ENCODE results near the gene MUSK. TPM values are rescaled to one million over a fixed set of nuclear protein-coding genes. Genes with fewer than 3 reads are reported as not detected.
"Not testable (repeated sequence)": the region's sequence is repeated elsewhere in the genome, so short reads cannot be mapped to it uniquely, and the experiment has no call there.

MUSK gene
- total RNA-seq, 4 donors from 2014 or later = 2.2 to 5.6 (median 2.7) TPM; not detected in 1

DNA sequence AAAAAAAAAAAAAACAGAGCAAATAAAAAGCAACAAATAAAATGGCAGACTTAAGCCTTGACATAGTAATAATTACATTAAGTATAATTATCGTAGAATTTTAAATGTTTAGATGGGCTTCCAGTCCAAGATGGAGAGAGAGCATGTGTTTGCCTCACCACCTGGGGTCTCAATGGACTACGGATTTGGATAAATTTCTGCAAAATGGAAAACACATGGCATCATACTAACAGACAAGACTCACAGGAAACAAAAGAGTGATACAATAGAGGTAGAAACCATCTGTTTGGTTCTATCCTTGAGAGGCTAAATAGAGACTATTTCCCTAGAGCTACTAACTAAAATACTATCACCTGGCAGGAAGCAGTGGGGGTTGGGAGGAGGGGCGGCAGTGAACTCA lies 144.3 kb downstream of the MUSK start:
- Histone ChIP-seq H3K9me3 (no peaks in the 10 kb centered on the region), H3K4me1 (no peaks in the 10 kb centered on the region), H3K4me3 (no peak overlapping the region), H3K27me3 (no peaks in the 10 kb centered on the region), H3K36me3 (no peaks in the 10 kb centered on the region), H3K27ac (no peak overlapping the region)
- DNase-seq = no peak
- 91 to 93% methylated on average over 3 of the region's 3 CpGs for WGBS, 2 donors (ENCODE audit: low coverage in 1 of 2)
- TF ChIP-seq, protein P1, sequence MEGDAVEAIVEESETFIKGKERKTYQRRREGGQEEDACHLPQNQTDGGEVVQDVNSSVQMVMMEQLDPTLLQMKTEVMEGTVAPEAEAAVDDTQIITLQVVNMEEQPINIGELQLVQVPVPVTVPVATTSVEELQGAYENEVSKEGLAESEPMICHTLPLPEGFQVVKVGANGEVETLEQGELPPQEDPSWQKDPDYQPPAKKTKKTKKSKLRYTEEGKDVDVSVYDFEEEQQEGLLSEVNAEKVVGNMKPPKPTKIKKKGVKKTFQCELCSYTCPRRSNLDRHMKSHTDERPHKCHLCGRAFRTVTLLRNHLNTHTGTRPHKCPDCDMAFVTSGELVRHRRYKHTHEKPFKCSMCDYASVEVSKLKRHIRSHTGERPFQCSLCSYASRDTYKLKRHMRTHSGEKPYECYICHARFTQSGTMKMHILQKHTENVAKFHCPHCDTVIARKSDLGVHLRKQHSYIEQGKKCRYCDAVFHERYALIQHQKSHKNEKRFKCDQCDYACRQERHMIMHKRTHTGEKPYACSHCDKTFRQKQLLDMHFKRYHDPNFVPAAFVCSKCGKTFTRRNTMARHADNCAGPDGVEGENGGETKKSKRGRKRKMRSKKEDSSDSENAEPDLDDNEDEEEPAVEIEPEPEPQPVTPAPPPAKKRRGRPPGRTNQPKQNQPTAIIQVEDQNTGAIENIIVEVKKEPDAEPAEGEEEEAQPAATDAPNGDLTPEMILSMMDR (IDR thresholded peaks at IDR 0.05) = no peak
- TF ChIP-seq POLR2AphosphoS5 (IDR thresholded peaks at IDR 0.05) (no peak), EP300 (IDR thresholded peaks at IDR 0.05; ENCODE audit: low read depth) (no peak), POLR2A (IDR thresholded peaks at IDR 0.05) (no peak)
- intact Hi-C loops (cut with DNase I; ENCODE audit: low total_unique reads) = no loop called here
- in situ Hi-C loops (cut with MboI; ENCODE audit: low pct_ligation_motif_present in 1 of 4, low pct_unique_long_range_greater_than_20kb in 1 of 4, low sequenced_read_pairs in 3 of 4) = no loop called here

DNA sequence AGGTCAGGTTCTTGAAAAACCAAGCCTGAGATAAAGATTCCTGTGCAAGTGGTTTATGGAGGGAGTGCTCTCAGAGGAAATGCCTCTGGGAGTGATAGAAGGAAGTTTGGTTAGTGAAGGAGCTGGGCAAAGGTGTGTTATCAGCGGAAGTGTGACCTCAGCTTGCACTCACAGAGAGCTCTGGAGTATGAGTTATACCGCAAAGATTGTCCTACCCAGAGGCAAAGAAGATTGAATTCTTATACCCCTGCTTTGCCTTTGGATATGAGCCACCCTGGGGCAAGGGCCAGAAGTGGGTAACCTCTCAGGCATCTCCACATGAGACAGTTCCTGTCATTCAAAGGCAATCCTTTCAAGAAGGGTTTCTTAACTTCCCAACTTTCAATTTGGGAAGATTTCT lies 145.6 kb downstream of the MUSK start:
- H3K27ac ChIP-seq = no peak overlapping the region
- H3K4me3 ChIP-seq = no peak overlapping the region
- DNase-seq = no peak
- TF ChIP-seq, protein P1 (IDR thresholded peaks at IDR 0.05) = no peak
- no peak for TF ChIP-seq POLR2AphosphoS5 (IDR thresholded peaks at IDR 0.05)
- no peak for TF ChIP-seq POLR2A (IDR thresholded peaks at IDR 0.05)
- TF ChIP-seq EP300 (IDR thresholded peaks at IDR 0.05; ENCODE audit: low read depth) = no peak
- H3K36me3 ChIP-seq = no peaks in the 10 kb centered on the region
- H3K27me3 ChIP-seq = no peaks in the 10 kb centered on the region
- H3K4me1 ChIP-seq = no peaks in the 10 kb centered on the region
- 36% methylated on average over 2 of the region's 2 CpGs; no CpG with 5 or more reads in 1 of the 2 donors for WGBS, 2 donors (ENCODE audit: low coverage in 1 of 2)
- H3K9me3 ChIP-seq = no peaks in the 10 kb centered on the region
- intact Hi-C loops (cut with DNase I; ENCODE audit: low total_unique reads) = no loop called here
- in situ Hi-C loops (cut with MboI; ENCODE audit: low pct_ligation_motif_present in 1 of 4, low pct_unique_long_range_greater_than_20kb in 1 of 4, low sequenced_read_pairs in 3 of 4) = no loop called here

DNA sequence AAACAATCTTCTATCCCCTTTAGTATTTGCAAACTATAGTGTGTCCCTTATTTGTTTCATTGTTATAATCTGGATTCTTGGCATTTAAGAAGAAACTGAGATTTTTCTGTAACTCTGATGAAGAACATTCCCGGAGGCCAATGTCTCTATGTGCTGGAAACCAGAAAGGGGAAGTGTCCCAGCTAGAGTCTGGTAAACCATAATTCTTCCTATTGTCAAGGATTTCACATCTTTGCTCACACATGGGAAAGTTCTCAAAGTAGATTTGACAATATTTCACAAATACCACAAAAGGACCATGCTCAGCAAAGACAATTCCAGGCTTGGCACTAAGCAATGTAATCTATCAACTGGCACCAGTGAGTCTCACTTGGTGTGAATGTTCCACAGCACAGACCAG lies 146.8 kb downstream of the MUSK start:
- Histone ChIP-seq H3K4me1 (no peaks in the 10 kb centered on the region), H3K4me3 (no peak overlapping the region), H3K27ac (no peak overlapping the region), H3K9me3 (no peaks in the 10 kb centered on the region), H3K27me3 (no peaks in the 10 kb centered on the region), H3K36me3 (no peaks in the 10 kb centered on the region)
- intact Hi-C loops (cut with DNase I; ENCODE audit: low total_unique reads) = no loop called here
- TF ChIP-seq EP300 (IDR thresholded peaks at IDR 0.05; ENCODE audit: low read depth) (no peak), POLR2A (IDR thresholded peaks at IDR 0.05) (no peak)
- no peak for DNase-seq
- in situ Hi-C loops (cut with MboI; ENCODE audit: low pct_ligation_motif_present in 1 of 4, low pct_unique_long_range_greater_than_20kb in 1 of 4, low sequenced_read_pairs in 3 of 4) = no loop called here
- 67 to 88% methylated on average over 1 of the region's 1 CpG for WGBS, 2 donors (ENCODE audit: low coverage in 1 of 2)

DNA sequence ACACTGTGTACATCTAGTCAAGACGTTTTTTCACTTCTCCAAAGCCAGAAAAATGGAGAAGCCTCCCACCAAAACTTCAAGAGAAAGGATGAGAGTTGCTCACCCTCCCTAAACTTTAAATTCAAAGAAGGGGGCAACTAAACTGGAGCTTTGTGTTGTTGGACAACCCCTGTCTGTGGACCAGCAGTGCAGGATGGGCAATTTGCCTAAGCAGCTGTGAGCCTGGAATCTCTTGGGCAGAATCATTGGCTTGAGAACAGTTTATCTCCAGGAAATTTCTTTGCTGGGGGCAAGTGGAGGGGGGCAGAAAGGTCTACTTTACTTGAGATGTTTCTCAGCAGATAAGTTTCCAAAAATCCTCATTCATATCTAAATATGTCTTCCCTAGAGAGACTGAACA lies 151.8 kb downstream of the MUSK start:
- no peak for DNase-seq
- Histone ChIP-seq H3K9me3 (no peaks in the 10 kb centered on the region), H3K36me3 (no peaks in the 10 kb centered on the region), H3K27me3 (no peaks in the 10 kb centered on the region), H3K4me3 (no peak overlapping the region), H3K27ac (no peak overlapping the region), H3K4me1 (no peaks in the 10 kb centered on the region)
- TF ChIP-seq, protein P1 (IDR thresholded peaks at IDR 0.05) = no peak
- no peak for TF ChIP-seq EP300 (IDR thresholded peaks at IDR 0.05; ENCODE audit: low read depth)
- no peak for TF ChIP-seq POLR2A (IDR thresholded peaks at IDR 0.05)
- no peak for TF ChIP-seq POLR2AphosphoS5 (IDR thresholded peaks at IDR 0.05)
- intact Hi-C loops (cut with DNase I; ENCODE audit: low total_unique reads) (no loop called here), in situ Hi-C loops (cut with MboI; ENCODE audit: low pct_ligation_motif_present in 1 of 4, low pct_unique_long_range_greater_than_20kb in 1 of 4, low sequenced_read_pairs in 3 of 4) (no loop called here)
- 39 to 100% methylated on average over 1 of the region's 1 CpG for WGBS, 2 donors (ENCODE audit: low coverage in 1 of 2)

DNA sequence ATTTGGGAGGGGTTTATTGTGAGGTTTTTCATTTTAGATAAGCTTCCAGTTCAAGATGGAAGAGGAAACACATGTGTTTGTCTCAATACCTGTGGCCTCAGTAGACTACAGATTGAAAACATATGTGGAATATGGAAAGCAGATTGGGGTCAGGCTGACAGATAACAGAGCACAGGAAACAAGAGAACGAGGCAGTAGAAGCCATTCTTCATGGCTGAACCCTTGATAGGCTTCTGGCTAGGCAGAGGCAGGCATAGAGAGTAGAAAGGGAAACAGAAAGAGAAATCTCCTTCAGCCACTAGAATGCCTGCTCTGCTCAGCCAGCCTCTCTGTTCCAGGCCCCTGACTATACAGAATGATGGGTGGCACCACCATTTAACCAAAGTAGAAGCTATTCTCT lies 152.5 kb downstream of the MUSK start:
- DNase-seq = no peak
- no peaks in the 10 kb centered on the region for H3K36me3 ChIP-seq
- no peaks in the 10 kb centered on the region for H3K9me3 ChIP-seq
- H3K4me1 ChIP-seq = no peaks in the 10 kb centered on the region
- H3K4me3 ChIP-seq = no peak overlapping the region
- no peak overlapping the region for H3K27ac ChIP-seq
- TF ChIP-seq, protein P1 (IDR thresholded peaks at IDR 0.05) = no peak
- TF ChIP-seq EP300 (IDR thresholded peaks at IDR 0.05; ENCODE audit: low read depth) = no peak
- no peak for TF ChIP-seq POLR2AphosphoS5 (IDR thresholded peaks at IDR 0.05)
- no peak for TF ChIP-seq POLR2A (IDR thresholded peaks at IDR 0.05)
- intact Hi-C loops (cut with DNase I; ENCODE audit: low total_unique reads) (no loop called here), in situ Hi-C loops (cut with MboI; ENCODE audit: low pct_ligation_motif_present in 1 of 4, low pct_unique_long_range_greater_than_20kb in 1 of 4, low sequenced_read_pairs in 3 of 4) (no loop called here)
- WGBS, 2 donors (ENCODE audit: low coverage in 1 of 2) = 17% methylated on average over 1 of the region's 1 CpG; no CpG with 5 or more reads in 1 of the 2 donors
- H3K27me3 ChIP-seq = no peaks in the 10 kb centered on the region

DNA sequence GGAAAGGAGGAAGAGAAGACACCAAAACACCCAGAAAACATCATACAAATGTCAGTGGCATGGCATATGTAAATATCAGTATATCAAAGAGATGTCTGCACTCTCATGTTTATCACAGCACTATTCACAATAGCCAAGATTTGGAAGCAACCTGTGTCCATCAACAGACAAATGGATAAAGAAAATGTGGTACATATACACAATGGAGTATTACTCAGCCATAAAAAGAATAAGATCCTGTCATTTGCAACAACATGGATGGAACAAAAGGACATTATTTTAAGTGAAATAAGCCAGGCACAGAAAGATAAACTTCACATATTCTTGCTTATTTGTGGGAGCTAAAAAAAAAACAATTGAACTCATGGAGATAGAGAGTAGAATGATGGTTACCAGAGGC lies 156.5 kb downstream of the MUSK start:
- intact Hi-C loops (cut with DNase I; ENCODE audit: low total_unique reads); H3K27me3 ChIP-seq; H3K4me1 ChIP-seq; H3K4me3 ChIP-seq; H3K36me3 ChIP-seq; H3K9me3 ChIP-seq; in situ Hi-C loops (cut with MboI; ENCODE audit: low pct_ligation_motif_present in 1 of 4, low pct_unique_long_range_greater_than_20kb in 1 of 4, low sequenced_read_pairs in 3 of 4); DNase-seq; H3K27ac ChIP-seq: not testable (repeated sequence)

Data from transverse colon (tissue), 4 donors.